ENCODE measurements around the gene NXPE4. TPM values are rescaled to one million over a fixed set of nuclear protein-coding genes. Genes with fewer than 3 reads are reported as not detected.

NXPE4 gene
- total RNA-seq, 1 donor from 2014 or later: not detected

DNA sequence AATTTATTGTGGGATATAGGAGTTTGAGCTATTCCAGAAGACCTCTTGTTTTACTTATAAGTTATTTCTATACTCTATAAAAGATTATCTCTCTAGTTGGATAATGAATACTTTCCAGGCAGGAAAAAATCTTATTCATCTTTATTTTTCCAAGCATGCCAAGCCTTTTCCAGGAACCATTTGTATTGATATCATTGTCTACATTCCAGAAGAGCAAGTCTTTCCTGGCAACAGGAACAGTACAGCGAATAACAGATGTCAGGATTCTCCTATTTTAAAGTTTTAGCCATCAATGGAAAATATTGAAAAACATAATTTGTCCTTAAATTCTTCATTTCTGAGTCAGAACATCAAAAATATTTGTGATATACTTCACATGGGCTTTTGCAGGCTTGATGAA is 30.8 kb downstream of the NXPE4 start:
- Mint-ChIP-seq H3K36me3 (ENCODE audit: low read depth) (no peaks in the 10 kb centered on the region), H3K27me3 (peaks cover 1% of the 10 kb centered on the region), H3K9me3 (no peaks in the 10 kb centered on the region), H3K4me3 (no peak overlapping the region), H3K27ac (no peak overlapping the region), H3K4me1 (no peaks in the 10 kb centered on the region)
- no peak for ATAC-seq (ENCODE audit: low read depth)
- TF ChIP-seq, protein P1, sequence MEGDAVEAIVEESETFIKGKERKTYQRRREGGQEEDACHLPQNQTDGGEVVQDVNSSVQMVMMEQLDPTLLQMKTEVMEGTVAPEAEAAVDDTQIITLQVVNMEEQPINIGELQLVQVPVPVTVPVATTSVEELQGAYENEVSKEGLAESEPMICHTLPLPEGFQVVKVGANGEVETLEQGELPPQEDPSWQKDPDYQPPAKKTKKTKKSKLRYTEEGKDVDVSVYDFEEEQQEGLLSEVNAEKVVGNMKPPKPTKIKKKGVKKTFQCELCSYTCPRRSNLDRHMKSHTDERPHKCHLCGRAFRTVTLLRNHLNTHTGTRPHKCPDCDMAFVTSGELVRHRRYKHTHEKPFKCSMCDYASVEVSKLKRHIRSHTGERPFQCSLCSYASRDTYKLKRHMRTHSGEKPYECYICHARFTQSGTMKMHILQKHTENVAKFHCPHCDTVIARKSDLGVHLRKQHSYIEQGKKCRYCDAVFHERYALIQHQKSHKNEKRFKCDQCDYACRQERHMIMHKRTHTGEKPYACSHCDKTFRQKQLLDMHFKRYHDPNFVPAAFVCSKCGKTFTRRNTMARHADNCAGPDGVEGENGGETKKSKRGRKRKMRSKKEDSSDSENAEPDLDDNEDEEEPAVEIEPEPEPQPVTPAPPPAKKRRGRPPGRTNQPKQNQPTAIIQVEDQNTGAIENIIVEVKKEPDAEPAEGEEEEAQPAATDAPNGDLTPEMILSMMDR (IDR thresholded peaks at IDR 0.05): no peak
- no peak for DNase-seq
- intact Hi-C loops (cut with micrococcal nuclease): no loop called here
- POLR2A ChIA-PET: no interaction called here
- CTCF ChIA-PET: no interaction called here

DNA sequence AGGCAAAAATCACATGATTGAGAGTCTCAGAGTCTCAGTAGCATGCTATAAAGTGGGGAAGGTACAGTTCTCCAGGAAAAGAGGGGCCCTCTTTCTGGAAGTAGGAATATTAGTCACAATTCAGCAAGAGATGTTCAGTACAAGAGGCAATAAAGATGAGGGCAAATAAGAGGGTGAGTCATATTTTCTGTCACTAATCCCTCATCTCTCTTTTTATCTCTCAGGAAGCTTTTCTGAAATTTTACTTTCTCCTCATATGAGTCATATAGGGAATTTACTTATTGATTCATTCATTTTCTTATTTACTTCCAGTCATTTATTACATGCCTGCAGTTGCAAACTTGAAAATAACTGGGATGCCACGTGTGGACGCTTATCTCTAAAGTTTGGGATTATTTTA is 32.5 kb downstream of the NXPE4 start:
- TF ChIP-seq, protein P1 (IDR thresholded peaks at IDR 0.05): no peak
- CTCF ChIA-PET: no interaction called here
- Mint-ChIP-seq H3K9me3 (no peaks in the 10 kb centered on the region), H3K4me1 (no peaks in the 10 kb centered on the region), H3K27me3 (peaks cover 1% of the 10 kb centered on the region), H3K36me3 (ENCODE audit: low read depth) (no peaks in the 10 kb centered on the region), H3K4me3 (no peak overlapping the region), H3K27ac (no peak overlapping the region)
- intact Hi-C loops (cut with micrococcal nuclease): no loop called here
- POLR2A ChIA-PET: no interaction called here
- DNase-seq: no peak
- no peak for ATAC-seq (ENCODE audit: low read depth)

DNA sequence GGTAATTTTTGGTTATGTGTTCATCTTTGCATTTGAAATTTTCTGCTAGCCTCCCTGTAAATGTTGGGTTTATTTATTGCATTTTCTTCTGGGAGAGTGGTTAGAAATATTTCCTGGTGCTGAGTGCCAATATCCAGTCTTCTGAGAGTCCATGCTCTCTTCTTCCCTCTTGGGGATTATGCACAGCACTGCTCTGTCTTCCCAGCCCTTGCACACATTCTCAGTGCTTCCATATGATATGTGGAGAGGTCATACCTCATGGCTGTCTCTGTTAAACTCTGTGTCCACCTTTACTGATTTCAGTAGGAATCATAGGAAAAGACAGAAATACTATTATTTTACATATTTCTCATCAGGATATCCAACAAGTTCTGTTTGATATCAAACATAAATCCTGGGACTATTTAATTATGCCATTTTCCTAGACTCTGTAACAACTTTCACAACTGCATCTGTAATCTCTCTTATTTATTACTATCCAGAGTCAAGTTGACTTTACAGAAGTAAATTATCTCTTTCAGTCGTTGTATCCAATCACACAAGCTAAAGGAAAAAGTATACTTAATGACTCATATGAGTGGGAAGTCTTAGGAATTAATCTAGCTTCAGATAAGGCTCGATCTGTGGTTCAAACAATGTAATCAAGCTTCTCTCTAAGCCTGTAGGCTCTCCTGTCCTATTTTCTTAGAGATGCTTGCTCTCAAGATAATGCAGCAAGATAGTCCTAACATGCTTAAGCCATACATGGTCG is 33.2 kb downstream of the NXPE4 start:
- H3K27ac Mint-ChIP-seq: no peak overlapping the region
- POLR2A ChIA-PET: no interaction called here
- TF ChIP-seq, protein P1 (IDR thresholded peaks at IDR 0.05): no peak
- no peaks in the 10 kb centered on the region for H3K9me3 Mint-ChIP-seq
- H3K36me3 Mint-ChIP-seq (ENCODE audit: low read depth): no peaks in the 10 kb centered on the region
- DNase-seq: no peak
- CTCF ChIA-PET: no interaction called here
- ATAC-seq (ENCODE audit: low read depth): no peak
- intact Hi-C loops (cut with micrococcal nuclease): no loop called here
- peaks cover 1% of the 10 kb centered on the region for H3K27me3 Mint-ChIP-seq
- H3K4me1 Mint-ChIP-seq: no peaks in the 10 kb centered on the region
- H3K4me3 Mint-ChIP-seq: no peak overlapping the region

DNA sequence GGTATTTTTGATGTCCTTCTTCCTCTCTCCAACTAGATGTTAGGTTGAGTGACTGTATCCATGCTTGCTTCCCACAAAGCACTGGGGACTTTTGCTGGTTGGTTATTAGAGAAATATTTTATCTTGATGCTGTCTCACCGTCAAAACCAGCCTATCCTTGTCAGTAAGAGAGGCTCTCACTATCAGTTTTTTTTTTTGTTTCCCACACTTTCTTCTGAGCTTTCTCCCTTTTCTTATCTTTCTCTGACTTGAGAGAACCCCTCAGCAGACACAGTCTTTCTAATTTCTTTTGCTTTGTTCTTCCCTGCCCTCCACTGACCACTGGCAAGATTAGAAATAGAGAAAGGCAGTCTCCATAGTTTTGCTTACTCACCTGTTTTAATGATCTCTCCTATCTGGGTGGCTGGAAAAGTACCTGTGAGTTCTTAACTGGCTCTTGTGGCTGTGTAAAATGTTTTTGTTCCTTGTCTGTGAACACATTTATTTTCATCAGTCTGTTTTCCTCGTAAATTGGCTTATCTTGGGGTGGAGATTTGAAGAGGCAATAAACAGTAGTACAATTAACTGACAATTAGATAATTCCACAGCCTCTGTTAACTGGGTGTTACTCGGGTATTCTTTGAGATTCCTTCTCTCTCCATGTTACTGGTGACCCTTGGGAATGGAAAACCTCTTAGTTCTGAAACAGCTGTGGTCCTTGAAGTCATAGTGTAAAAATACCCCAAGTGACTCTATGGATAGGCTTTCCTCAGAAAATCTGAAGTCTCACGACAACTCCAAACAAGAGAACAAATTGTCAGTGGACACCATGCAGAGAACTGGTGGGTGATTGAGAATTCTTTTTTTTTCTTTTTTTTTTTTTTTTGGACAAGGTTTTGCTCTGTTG is 35.9 kb downstream of the NXPE4 start, which contains the start of gene NXPE1:
NXPE1 (minus strand) TSS at position 457 of the 886 bp plus-strand sequence. CDS start 8,680 bp downstream, outside the sequence.
- Mint-ChIP-seq H3K4me3 (no peak within 1 kb of the TSS), H3K4me1 (no peaks in the 10 kb centered on the region), H3K27ac (no peak within 1 kb of the TSS), H3K36me3 (ENCODE audit: low read depth) (no peaks in the 10 kb centered on the region), H3K27me3 (peaks cover 1% of the 10 kb centered on the region), H3K9me3 (no peaks in the 10 kb centered on the region)
- intact Hi-C loops (cut with micrococcal nuclease): no loop called here
- CTCF ChIA-PET: no interaction called here
- POLR2A ChIA-PET: no interaction called here
- no peak for ATAC-seq (ENCODE audit: low read depth)
- TF ChIP-seq, protein P1 (IDR thresholded peaks at IDR 0.05): no peak
- no peak for DNase-seq

DNA sequence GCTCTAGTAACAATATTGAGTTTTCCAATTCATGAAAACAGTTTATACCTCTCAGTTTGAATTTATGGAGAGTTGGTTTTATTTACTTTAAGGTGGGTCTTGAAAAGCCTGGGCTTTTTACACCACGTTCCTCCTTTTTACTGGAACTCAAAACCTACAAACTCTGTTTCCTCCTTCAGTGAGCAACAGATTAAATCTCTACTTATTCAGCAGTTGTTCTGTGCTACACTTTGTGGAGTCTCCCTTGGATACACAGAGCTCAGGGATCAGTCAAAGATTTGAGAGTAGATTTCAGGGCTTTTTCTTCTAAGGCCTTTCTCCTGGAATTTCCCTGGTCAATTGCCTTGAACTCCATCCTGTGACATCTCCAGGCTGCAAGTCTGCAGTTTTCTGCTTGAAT is 39.5 kb downstream of the NXPE4 start:
- ATAC-seq (ENCODE audit: low read depth) (no peak), DNase-seq (no peak)
- CTCF ChIA-PET: no interaction called here
- POLR2A ChIA-PET: no interaction called here
- no peak overlapping the region for H3K4me3 Mint-ChIP-seq
- TF ChIP-seq, protein P1 (IDR thresholded peaks at IDR 0.05): no peak
- no peaks in the 10 kb centered on the region for H3K9me3 Mint-ChIP-seq
- H3K4me1 Mint-ChIP-seq: no peaks in the 10 kb centered on the region
- no peak overlapping the region for H3K27ac Mint-ChIP-seq
- no peaks in the 10 kb centered on the region for H3K27me3 Mint-ChIP-seq
- intact Hi-C loops (cut with micrococcal nuclease): no loop called here
- no peaks in the 10 kb centered on the region for H3K36me3 Mint-ChIP-seq (ENCODE audit: low read depth)

Measured in activated B cell treated with CpG ODN at 0.5 μM for 24 hours (primary cell).